Spinal cord (tissue), 10 donors: ENCODE results near the gene CCDC186. TPM values are rescaled to one million over a fixed set of nuclear protein-coding genes. Genes with fewer than 3 reads are reported as not detected.

Source experiments
- DNase-seq, 6 donors: peaks; one replicate each; pipeline versions ENCODE4 v3.0.0 to v3.0.0-alpha.2; 2013 to 2015; ENCODE audit warnings: low spot score in 6 of 6, low read depth in 4 of 6
- H3K27ac ChIP-seq: one replicate; pipeline ENCODE4 v1.5.1; 2013; ENCODE audit warnings: low read depth, low read length, control low read depth
- H3K27me3 ChIP-seq: one replicate; pipeline ENCODE4 v1.6.1; 2013; ENCODE audit warnings: low read length; ENCODE audit not compliant: control insufficient read depth, insufficient read depth
- H3K36me3 ChIP-seq: one replicate; pipeline ENCODE4 v1.6.1; 2013; ENCODE audit warnings: low read length; ENCODE audit not compliant: control insufficient read depth, insufficient read depth
- H3K4me1 ChIP-seq: one replicate; pipeline ENCODE4 v1.6.1; 2013; ENCODE audit warnings: low read length; ENCODE audit not compliant: control insufficient read depth, insufficient read depth
- H3K4me3 ChIP-seq: one replicate; pipeline ENCODE4 v1.5.1; 2013; ENCODE audit warnings: low read depth, low read length, control low read depth
- H3K9me3 ChIP-seq: one replicate; pipeline ENCODE4 v1.6.1; 2013; ENCODE audit warnings: low read length; ENCODE audit not compliant: control insufficient read depth, insufficient read depth
- WGBS: methylation state at CpG from one replicate; pipeline ENCODE4 v1.1.5; 2013; ENCODE audit warnings: missing lambda C conversion rate; ENCODE audit not compliant: insufficient coverage; 5-methylcytosine and 5-hydroxymethylcytosine counted together
- polyA plus RNA-seq, 2 donors: library from polyadenylated mRNA; unstranded; fragments of 120-200 nt; gene quantifications; one replicate each; pipeline ENCODE4 v1.2.1, GENCODE V29; 2013; ENCODE audit not compliant: insufficient read length in 2 of 2
- total RNA-seq, 2 donors: library from RNA; depleted of rRNA in 1 of 2; stranded (reverse); fragments of 120-200 nt in 1 of 2; fragments of >200 nt in 1 of 2; gene quantifications; one replicate each; pipeline versions ENCODE4 v1.2.3 to v1.2.4, GENCODE V29; 2013 to 2014
- donor health status: healthy.

Gene CCDC186
- total and polyA plus RNA-seq, 4 donors: 18.0 to 50.7 (median 22.4) TPM

DNA sequence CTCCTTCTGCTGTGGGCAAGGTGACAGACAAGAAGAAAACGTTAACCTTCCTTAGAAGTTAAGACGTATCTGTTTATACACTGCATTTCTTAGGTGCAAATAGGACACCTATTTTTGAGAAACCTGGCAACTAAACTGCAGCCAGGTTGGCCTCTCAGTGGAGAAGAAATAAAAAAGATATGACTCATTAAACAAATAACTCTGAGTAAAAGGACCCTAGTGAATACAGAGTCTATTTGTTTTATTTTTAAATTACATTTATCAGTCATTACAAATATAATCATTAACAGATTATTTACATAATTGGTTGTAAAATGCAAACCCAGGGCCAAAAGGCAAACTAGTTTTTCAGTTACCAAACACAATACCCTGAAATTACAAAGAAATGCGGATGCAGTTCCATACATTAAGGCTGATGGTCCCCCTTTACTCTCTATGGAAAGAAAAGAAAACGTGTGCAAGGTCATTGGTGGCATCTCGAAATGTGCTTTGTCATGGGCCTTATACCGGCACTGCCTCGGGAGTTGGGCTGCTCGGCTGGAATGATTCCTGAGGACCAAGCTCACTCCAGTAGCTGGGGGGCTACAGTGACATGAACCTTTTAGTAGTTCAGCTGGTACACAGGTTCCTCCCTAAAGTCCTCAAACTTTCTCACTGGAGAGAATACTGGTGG, 92.0 kb downstream of the CCDC186 start:
- 89% methylated on average over 6 of the region's 8 CpGs for WGBS
- no peak overlapping the region for H3K4me3 ChIP-seq
- H3K27me3 ChIP-seq: no peaks in the 10 kb centered on the region
- H3K36me3 ChIP-seq: no peaks in the 10 kb centered on the region
- H3K27ac ChIP-seq: no peak overlapping the region
- DNase-seq: no peak
- H3K9me3 ChIP-seq: no peaks in the 10 kb centered on the region
- no peaks in the 10 kb centered on the region for H3K4me1 ChIP-seq

DNA sequence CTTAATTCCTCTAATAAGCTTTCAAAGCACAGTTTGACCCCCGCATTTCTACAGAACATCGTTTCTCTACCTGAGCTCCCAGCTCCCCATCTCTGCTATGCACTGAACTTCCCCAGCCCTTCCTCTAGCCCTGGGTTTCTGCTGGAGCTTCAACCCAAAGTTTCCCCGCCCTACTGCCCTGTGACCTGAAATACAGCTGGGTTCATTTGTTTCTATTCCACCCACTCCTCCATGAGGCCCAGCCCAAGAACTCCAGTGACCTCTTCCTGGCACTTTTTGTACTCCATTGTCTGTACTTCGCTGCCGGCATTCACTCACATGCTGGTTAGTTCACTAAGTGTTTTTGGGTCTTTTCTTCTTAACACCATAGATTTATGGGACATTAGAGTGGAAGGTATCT, 94.6 kb downstream of the CCDC186 start:
- whole genome bisulfite sequencing: 75% methylated on average over 3 of the region's 5 CpGs
- no peak overlapping the region for H3K27ac ChIP-seq

DNA sequence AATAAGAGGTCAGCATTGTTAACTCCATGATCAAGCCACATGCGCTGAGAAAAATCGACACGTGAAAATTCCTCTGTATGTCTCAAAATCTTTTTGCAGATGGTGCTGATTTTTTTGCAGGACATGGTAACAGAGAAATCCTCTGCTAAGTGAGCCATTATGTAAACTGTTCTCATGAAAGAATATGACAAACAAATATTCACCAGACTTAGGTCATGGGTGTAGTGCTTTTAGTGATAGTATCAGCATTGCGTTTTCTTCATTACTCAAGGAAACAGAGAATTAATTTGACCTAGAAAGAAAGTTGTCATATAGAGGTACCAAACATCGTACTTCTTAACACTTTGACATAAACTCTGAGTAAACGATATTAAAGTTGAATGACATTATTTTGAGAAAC, 95.7 kb downstream of the CCDC186 start:
- WGBS: no CpG with 5 or more reads among the region's 6 CpGs
- no peaks in the 10 kb centered on the region for H3K27me3 ChIP-seq
- DNase-seq: no peak
- H3K36me3 ChIP-seq: no peaks in the 10 kb centered on the region
- no peaks in the 10 kb centered on the region for H3K4me1 ChIP-seq
- H3K27ac ChIP-seq: no peak overlapping the region
- no peaks in the 10 kb centered on the region for H3K9me3 ChIP-seq
- H3K4me3 ChIP-seq: no peak overlapping the region

More for the DNA sequence above, 94.6 kb downstream of the CCDC186 start:
- H3K36me3 ChIP-seq: no peaks in the 10 kb centered on the region
- no peaks in the 10 kb centered on the region for H3K27me3 ChIP-seq
- no peak for DNase-seq
- H3K9me3 ChIP-seq: no peaks in the 10 kb centered on the region
- H3K4me1 ChIP-seq: no peaks in the 10 kb centered on the region
- no peak overlapping the region for H3K4me3 ChIP-seq

GRCh38 chr10:114077815-114078219, 96.2 kb downstream of the CCDC186 start:
- no peaks in the 10 kb centered on the region for H3K36me3 ChIP-seq
- no peaks in the 10 kb centered on the region for H3K4me1 ChIP-seq
- no peak overlapping the region for H3K27ac ChIP-seq
- H3K27me3 ChIP-seq: no peaks in the 10 kb centered on the region
- no peak overlapping the region for H3K4me3 ChIP-seq
- WGBS: 84% methylated on average over 9 of the region's 9 CpGs
- DNase-seq: no peak
- H3K9me3 ChIP-seq: no peaks in the 10 kb centered on the region

GRCh38 chr10:114077347-114077746, 96.7 kb downstream of the CCDC186 start:
- WGBS: no CpG with 5 or more reads among the region's 1 CpG
- Histone ChIP-seq H3K36me3 (no peaks in the 10 kb centered on the region), H3K27ac (no peak overlapping the region), H3K9me3 (no peaks in the 10 kb centered on the region), H3K27me3 (no peaks in the 10 kb centered on the region), H3K4me3 (no peak overlapping the region), H3K4me1 (no peaks in the 10 kb centered on the region)
- no peak for DNase-seq

- WGBS: 100% methylated on average over 1 of the region's 6 CpGs
- Histone ChIP-seq H3K27me3 (no peaks in the 10 kb centered on the region), H3K4me3 (no peak overlapping the region), H3K27ac (no peak overlapping the region), H3K36me3 (no peaks in the 10 kb centered on the region), H3K4me1 (no peaks in the 10 kb centered on the region), H3K9me3 (no peaks in the 10 kb centered on the region)
- no peak for DNase-seq
These were observed 98.9 kb downstream of the CCDC186 start for GRCh38 chr10:114075093-114075492.

DNA sequence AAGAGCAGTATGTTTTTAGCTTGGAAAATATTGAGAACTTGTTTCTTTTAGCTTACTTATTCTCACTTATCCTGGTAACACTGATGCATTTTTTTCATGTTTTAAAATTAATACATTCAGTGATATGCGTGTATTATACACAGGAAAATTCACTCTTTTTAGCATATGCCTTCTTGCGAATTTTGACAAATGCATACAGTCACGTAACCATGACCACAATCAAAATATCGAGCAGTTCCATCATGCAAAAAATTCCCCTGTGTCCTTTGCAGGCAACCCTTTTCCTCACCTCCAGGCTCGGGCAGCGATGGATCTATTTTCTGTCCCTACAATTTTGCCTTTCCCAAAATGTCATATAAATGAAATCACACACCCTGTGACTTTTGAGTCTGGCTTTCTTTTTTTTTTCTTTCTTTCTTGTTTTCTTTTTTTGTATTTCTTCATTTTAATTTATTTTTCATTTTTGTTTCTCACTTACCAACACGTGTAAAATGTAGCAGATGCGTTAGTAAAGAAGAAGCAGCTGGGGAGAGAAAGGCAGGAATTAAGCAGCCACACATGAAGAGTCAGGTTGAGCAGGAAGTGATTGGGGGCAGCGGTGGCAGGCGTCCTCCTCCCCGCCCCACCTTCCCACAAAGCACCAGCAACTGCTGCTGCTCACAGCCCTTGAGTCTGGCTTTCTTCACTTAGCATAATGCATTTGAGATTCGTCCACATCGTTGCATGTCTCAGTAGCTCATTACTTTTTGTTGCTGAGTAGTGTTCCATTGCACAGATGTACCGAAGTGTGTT, 100.4 kb downstream of the CCDC186 start:
- H3K36me3 ChIP-seq: no peaks in the 10 kb centered on the region
- no peaks in the 10 kb centered on the region for H3K4me1 ChIP-seq
- no peaks in the 10 kb centered on the region for H3K27me3 ChIP-seq
- H3K27ac ChIP-seq: no peak overlapping the region
- no peak for DNase-seq
- no peaks in the 10 kb centered on the region for H3K9me3 ChIP-seq
- H3K4me3 ChIP-seq: no peak overlapping the region
- 79% methylated on average over 10 of the region's 14 CpGs for WGBS

- WGBS: 83% methylated on average over 1 of the region's 4 CpGs
These were observed 102.8 kb downstream of the CCDC186 start for GRCh38 chr10:114071178-114071577.

More at GRCh38 chr10:114071178-114071577, 102.8 kb downstream of the CCDC186 start:
- Histone ChIP-seq H3K4me3 (no peak overlapping the region), H3K27ac (no peak overlapping the region), H3K4me1 (peaks cover 7% of the 10 kb centered on the region), H3K9me3 (no peaks in the 10 kb centered on the region), H3K36me3 (no peaks in the 10 kb centered on the region), H3K27me3 (no peaks in the 10 kb centered on the region)
- no peak for DNase-seq
